ENCODE results near the gene PRPF40B.

The PRPF40B gene

DNA sequence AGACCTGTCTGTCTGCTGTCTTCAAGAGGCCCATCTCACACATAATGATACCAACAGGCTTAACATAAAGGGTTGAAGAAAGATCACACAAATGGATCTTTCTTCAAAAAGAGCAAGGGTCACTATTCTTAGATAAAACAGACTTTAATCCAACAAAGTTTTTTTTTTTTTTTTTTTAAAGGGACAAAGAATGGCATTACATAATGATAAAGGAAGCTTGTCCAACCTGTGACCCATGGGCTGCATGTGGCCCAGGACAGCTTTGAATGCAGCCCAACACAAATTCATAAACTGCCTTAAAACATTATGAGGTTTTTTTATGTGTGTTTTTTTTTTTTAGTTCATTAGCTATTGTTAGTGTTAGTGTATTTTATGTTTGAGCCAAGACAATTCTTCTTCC lies 11.2 kb upstream of the PRPF40B start:
- H3K36me3 ChIP-seq (ENCODE audit: control insufficient read depth, insufficient read depth, low read length) = no peaks in the 10 kb centered on the region
- H3K9ac ChIP-seq (ENCODE audit: low read length) = no peak overlapping the region
- no peaks in the 10 kb centered on the region for H3K27me3 ChIP-seq (ENCODE audit: control insufficient read depth, insufficient read depth, low read length)
- no peak overlapping the region for H3K4me3 ChIP-seq (ENCODE audit: low read depth, low read length)
- H3K9me3 ChIP-seq (ENCODE audit: control insufficient read depth, insufficient read depth, low read depth, low read length) = no peaks in the 10 kb centered on the region
- peaks cover 4% of the 10 kb centered on the region for H3K4me1 ChIP-seq (ENCODE audit: control insufficient read depth, insufficient read depth, low read length)
- H3K27ac ChIP-seq (ENCODE audit: low read depth, low read length) = no peak overlapping the region

DNA sequence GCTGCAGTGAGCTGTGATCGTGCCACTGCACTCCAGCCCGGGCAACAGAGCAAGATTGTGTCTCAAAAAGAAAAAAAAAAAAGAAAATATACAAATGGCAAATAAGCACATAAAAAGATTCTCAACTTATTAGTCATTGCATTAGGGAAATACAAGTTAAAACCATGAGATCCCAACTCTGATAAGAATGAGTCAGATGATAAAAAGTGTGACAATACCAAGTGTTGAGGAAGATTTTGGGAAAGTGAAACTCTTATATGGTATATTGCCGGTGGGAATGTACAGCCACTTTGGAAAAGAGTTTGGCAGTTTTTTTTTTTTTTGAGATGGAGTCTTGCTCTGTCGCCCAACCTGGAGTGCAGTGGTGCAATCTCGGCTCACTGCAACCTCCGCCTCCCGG lies 7.6 kb upstream of the PRPF40B start:
- no peak overlapping the region for H3K4me3 ChIP-seq (ENCODE audit: low read depth, low read length)
- no peak overlapping the region for H3K27ac ChIP-seq (ENCODE audit: low read depth, low read length)
- no peak overlapping the region for H3K9ac ChIP-seq (ENCODE audit: low read length)
- peaks cover 11% of the 10 kb centered on the region for H3K4me1 ChIP-seq (ENCODE audit: control insufficient read depth, insufficient read depth, low read length)
- H3K36me3 ChIP-seq (ENCODE audit: control insufficient read depth, insufficient read depth, low read length) = no peaks in the 10 kb centered on the region
- H3K9me3 ChIP-seq (ENCODE audit: control insufficient read depth, insufficient read depth, low read depth, low read length) = no peaks in the 10 kb centered on the region
- H3K27me3 ChIP-seq (ENCODE audit: control insufficient read depth, insufficient read depth, low read length) = no peaks in the 10 kb centered on the region

DNA sequence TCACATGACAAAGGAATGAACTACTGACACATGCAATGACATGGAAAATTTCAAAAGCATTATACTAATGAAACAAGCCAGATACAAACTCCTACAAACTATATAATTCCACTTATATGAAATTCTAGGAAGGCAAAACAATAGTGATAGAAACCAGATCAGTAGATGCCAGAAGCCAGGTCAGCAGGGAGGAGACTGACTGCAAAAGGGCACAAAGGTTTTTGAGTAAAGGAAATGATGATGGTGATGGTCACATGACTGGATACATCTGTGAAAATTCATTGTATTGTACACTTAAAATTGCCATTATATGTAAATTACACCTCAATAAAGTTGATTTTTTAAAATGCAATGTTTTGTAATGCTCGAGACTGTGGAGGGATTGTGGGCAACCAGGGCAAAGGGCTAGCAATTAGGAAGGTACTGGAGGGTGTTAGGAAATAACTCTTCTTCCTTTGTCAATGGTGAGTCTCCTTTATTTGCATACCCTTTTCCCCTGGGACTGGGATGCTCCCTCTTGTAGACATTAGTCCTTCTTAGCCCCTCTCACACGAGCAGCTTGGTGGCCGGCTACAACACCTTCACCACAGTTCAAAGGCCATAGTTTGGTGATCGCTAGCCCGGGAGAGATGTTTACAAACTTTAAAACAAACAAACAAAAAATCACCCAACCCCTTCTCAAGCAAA lies 6.7 kb upstream of the PRPF40B start:
- no peaks in the 10 kb centered on the region for H3K9me3 ChIP-seq (ENCODE audit: control insufficient read depth, insufficient read depth, low read depth, low read length)
- no peaks in the 10 kb centered on the region for H3K36me3 ChIP-seq (ENCODE audit: control insufficient read depth, insufficient read depth, low read length)
- peaks cover 14% of the 10 kb centered on the region for H3K4me1 ChIP-seq (ENCODE audit: control insufficient read depth, insufficient read depth, low read length)
- H3K27ac ChIP-seq (ENCODE audit: low read depth, low read length) = no peak overlapping the region
- H3K9ac ChIP-seq (ENCODE audit: low read length) = no peak overlapping the region
- H3K27me3 ChIP-seq (ENCODE audit: control insufficient read depth, insufficient read depth, low read length) = no peaks in the 10 kb centered on the region
- H3K4me3 ChIP-seq (ENCODE audit: low read depth, low read length) = no peak overlapping the region

DNA sequence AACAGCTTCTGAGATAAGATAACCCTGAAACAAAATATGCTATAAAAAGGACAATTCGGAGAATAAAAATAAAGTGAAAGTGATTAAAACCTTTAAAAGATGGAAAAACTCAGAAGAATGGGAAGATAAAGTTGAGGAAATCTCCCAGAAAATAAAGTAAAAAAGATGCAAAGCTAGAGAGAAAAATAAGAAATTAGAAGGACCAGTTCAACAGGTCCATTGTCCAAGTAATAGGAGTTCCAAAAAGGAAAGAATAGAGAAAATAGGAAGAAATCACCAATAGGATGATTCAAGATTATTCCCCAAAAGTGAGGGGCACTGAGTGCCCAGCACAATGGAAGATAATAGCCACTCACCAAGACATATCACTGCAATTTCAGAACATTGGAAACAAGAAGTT lies 4.8 kb upstream of the PRPF40B start:
- no peak overlapping the region for H3K4me3 ChIP-seq (ENCODE audit: low read depth, low read length)
- H3K9ac ChIP-seq (ENCODE audit: low read length) = no peak overlapping the region
- H3K27ac ChIP-seq (ENCODE audit: low read depth, low read length) = no peak overlapping the region

DNA sequence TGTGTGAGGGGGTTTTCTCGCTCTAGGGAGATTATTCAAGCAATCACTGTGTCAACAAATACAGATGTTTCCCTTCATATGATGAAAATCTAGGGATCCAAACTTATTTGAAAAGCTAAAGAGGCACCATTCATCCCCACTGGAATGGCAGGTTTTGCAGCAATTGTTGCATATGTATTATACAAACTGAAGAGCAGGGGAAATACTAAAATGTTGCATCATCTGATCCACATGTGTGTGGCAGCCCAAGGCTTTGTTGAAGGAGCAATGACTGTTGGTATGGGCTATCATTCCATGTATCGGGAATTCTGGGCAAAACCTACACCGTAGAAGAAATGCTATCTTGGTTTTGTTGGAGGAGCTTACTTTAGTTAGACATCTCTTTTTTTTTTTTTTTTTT lies 4.1 kb upstream of the PRPF40B start:
- no peak overlapping the region for H3K4me3 ChIP-seq (ENCODE audit: low read depth, low read length)
- H3K9ac ChIP-seq (ENCODE audit: low read length) = no peak overlapping the region
- H3K27me3 ChIP-seq (ENCODE audit: control insufficient read depth, insufficient read depth, low read length) = no peaks in the 10 kb centered on the region
- H3K9me3 ChIP-seq (ENCODE audit: control insufficient read depth, insufficient read depth, low read depth, low read length) = no peaks in the 10 kb centered on the region
- no peaks in the 10 kb centered on the region for H3K36me3 ChIP-seq (ENCODE audit: control insufficient read depth, insufficient read depth, low read length)
- H3K4me1 ChIP-seq (ENCODE audit: control insufficient read depth, insufficient read depth, low read length) = peaks cover 16% of the 10 kb centered on the region
- no peak overlapping the region for H3K27ac ChIP-seq (ENCODE audit: low read depth, low read length)

More for the DNA sequence above, 4.8 kb upstream of the PRPF40B start:
- Histone ChIP-seq H3K9me3 (ENCODE audit: control insufficient read depth, insufficient read depth, low read depth, low read length) (no peaks in the 10 kb centered on the region), H3K27me3 (ENCODE audit: control insufficient read depth, insufficient read depth, low read length) (no peaks in the 10 kb centered on the region), H3K36me3 (ENCODE audit: control insufficient read depth, insufficient read depth, low read length) (no peaks in the 10 kb centered on the region), H3K4me1 (ENCODE audit: control insufficient read depth, insufficient read depth, low read length) (peaks cover 16% of the 10 kb centered on the region)

DNA sequence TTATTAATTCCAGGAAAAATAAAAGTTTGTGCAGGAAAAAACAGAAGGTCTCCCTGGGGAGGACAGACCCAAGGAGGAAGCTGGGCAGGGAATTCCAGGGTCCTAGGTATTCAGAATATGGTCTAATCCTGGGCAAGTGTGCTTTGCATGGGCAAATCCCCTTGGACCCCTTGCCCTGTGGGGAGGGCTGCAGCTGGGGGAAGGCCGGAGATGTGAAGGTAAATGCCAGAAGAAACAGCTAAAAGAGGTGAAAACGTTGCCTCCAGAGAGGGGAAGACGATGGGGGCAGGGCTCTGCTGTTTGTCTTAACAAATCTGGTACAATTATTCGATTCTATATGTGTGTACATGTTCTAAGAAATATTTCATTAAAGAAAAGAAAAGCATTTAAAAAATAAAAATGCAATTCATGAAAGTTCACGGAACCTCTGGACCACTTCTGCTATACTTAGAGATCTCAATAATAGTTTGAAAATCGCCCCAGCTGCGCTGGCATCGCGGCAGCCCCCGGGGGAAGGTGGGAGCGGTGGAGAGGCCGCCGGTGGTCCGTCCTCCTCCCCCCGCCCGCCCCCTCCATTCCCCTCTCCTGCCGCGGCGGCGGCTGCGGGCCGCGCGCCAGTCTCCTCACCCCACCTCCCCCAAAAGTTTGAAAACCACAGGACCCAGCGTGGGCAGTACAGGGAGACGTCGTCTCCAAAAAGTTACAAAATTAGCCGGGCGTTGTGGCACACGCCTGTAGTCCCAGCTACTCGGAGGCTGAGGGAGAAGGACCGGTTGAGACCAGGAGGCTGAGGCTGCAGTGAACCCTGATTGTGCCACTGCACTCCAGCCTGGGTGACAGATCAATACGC lies 1.5 kb upstream of the PRPF40B start:
- Histone ChIP-seq H3K9ac (ENCODE audit: low read length) (no peak overlapping the region), H3K4me1 (ENCODE audit: control insufficient read depth, insufficient read depth, low read length) (peaks cover 15% of the 10 kb centered on the region), H3K36me3 (ENCODE audit: control insufficient read depth, insufficient read depth, low read length) (no peaks in the 10 kb centered on the region), H3K27me3 (ENCODE audit: control insufficient read depth, insufficient read depth, low read length) (no peaks in the 10 kb centered on the region), H3K4me3 (ENCODE audit: low read depth, low read length) (peak overlapping the region; percentile 94), H3K9me3 (ENCODE audit: control insufficient read depth, insufficient read depth, low read depth, low read length) (no peaks in the 10 kb centered on the region), H3K27ac (ENCODE audit: low read depth, low read length) (no peak overlapping the region)

DNA sequence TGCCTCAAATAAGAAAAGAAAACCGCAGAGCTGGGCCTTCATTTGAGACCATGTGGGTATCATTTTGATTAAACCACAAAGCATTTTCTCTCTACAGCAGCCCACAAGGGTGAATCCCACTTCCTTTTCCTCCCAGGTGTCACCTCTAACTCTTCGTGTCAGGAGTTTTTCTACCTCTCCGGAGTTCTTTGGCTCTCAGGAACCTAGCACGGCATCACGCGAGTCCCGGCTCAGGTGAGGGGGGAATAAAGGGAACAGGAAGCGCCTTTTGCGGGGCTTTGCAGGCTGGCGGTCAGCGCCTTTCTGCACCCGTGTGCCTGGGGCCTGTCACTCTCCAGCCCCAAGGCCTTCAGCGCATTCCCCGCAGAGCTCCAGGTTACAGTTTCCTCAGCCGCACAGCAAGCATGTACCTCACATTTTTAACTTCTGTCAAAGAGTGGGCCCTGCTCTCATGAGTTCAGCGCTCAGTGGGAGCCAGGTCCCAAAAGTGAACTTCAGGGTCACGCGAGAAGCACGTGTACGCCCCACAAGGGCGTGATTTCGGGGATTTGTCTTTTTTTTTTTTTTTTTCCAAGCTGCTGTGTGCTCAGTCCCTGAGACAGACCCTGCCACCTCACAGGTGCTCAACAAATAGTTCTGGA lies 740 bp upstream of the PRPF40B start:
- peak overlapping the region; percentile 94 for H3K4me3 ChIP-seq (ENCODE audit: low read depth, low read length)
- H3K4me1 ChIP-seq (ENCODE audit: control insufficient read depth, insufficient read depth, low read length) = peaks cover 12% of the 10 kb centered on the region; the same call in 1 of the 2 replicates
- H3K9me3 ChIP-seq (ENCODE audit: control insufficient read depth, insufficient read depth, low read depth, low read length) = no peaks in the 10 kb centered on the region
- H3K27ac ChIP-seq (ENCODE audit: low read depth, low read length) = peak overlapping the region; percentile 77; the same call in 1 of the 2 replicates
- H3K36me3 ChIP-seq (ENCODE audit: control insufficient read depth, insufficient read depth, low read length) = no peaks in the 10 kb centered on the region
- peak overlapping the region; percentile 74 for H3K9ac ChIP-seq (ENCODE audit: low read length)
- no peaks in the 10 kb centered on the region for H3K27me3 ChIP-seq (ENCODE audit: control insufficient read depth, insufficient read depth, low read length)

DNA sequence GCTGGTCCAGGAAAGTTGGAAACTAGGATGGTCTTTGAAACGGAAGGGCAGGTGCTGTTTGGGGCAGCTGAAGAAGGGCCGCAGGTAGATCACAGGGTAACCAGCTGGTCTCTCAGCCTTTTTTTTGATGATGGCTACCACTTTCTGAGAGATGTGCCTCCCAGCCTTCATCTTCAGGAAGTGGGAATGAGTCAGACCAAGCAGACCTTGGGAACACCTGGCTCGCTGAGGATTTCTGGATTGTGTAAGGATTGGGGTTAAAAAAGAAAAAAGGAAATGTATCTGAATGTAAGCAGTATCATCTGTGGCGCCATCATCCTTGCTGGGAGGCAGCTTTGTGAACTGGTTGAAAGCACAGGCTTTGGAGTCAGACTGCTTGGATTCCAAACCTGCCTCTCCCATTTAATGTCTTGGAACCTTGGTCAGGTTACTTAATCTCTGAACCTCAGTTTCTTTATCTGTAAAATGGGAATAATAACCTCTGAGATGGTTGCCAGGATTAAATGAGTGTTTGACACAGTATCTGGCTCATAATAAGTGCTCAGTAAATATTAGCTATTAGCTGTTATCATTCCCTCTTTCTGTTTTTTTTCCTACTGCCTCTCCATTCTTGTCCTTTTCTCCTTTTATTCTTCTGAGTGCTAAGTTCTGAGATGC lies 1.7 kb downstream of the PRPF40B start:
- Histone ChIP-seq H3K36me3 (ENCODE audit: control insufficient read depth, insufficient read depth, low read length) (no peaks in the 10 kb centered on the region), H3K9me3 (ENCODE audit: control insufficient read depth, insufficient read depth, low read depth, low read length) (no peaks in the 10 kb centered on the region), H3K9ac (ENCODE audit: low read length) (no peak overlapping the region), H3K4me3 (ENCODE audit: low read depth, low read length) (no peak overlapping the region), H3K27ac (ENCODE audit: low read depth, low read length) (no peak overlapping the region), H3K4me1 (ENCODE audit: control insufficient read depth, insufficient read depth, low read length) (peaks cover 5% of the 10 kb centered on the region; the same call in 1 of the 2 replicates), H3K27me3 (ENCODE audit: control insufficient read depth, insufficient read depth, low read length) (no peaks in the 10 kb centered on the region)

DNA sequence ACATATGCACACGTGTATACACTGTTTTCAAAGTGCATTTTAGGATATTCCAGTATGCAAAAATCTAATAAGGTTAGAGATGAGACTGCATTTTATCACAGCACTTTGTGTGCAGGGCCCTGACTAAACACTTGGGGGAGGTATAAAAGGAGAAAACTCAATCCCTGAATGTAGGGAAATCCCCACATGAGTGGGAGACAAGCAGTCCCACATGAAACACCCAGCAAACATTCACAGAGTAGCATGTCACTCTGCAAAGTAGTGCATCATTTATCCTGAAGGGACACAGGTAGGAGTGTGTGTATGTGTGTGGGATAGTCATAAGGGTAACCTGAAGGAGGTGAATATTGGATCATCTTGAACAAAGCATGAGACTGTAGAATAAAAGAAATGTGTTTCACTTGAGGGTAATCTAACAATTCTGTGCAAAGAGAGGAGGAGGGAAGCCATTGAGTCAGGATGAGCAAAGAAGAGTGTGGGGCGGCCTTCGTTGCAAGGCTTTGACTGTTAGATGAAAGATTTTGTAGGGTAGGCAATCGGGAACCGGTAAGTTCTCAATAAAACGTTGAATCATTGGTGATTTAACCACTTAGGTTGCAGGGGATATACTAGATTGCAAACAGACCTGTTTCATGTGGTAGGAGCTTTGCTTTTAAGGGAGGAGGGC lies 2.9 kb downstream of the PRPF40B start:
- no peaks in the 10 kb centered on the region for H3K27me3 ChIP-seq (ENCODE audit: control insufficient read depth, insufficient read depth, low read length)
- H3K4me1 ChIP-seq (ENCODE audit: control insufficient read depth, insufficient read depth, low read length) = peaks cover 5% of the 10 kb centered on the region; the same call in 1 of the 2 replicates
- H3K9me3 ChIP-seq (ENCODE audit: control insufficient read depth, insufficient read depth, low read depth, low read length) = no peaks in the 10 kb centered on the region
- no peaks in the 10 kb centered on the region for H3K36me3 ChIP-seq (ENCODE audit: control insufficient read depth, insufficient read depth, low read length)
- no peak overlapping the region for H3K9ac ChIP-seq (ENCODE audit: low read length)
- H3K4me3 ChIP-seq (ENCODE audit: low read depth, low read length) = no peak overlapping the region
- no peak overlapping the region for H3K27ac ChIP-seq (ENCODE audit: low read depth, low read length)

DNA sequence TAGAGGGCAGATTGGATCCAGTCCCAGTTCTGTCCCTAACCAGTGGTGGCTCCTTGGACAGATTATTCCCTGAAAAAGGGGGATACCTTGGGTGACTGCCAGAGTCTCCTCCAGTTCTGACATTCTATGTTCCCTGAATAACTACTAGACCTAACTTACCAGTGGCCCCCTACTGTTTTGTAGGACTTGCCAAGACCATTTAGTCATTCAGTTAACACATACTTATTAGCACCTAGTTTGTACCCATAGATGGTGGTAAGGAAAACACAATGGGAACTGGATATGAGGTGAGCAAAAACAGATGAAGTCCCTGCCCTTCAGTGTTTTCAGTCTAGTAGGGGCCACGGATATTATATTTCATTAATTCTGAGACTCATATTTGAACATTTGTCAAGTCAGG lies 3.5 kb downstream of the PRPF40B start:
- Histone ChIP-seq H3K27ac (ENCODE audit: low read depth, low read length) (no peak overlapping the region), H3K9me3 (ENCODE audit: control insufficient read depth, insufficient read depth, low read depth, low read length) (no peaks in the 10 kb centered on the region), H3K36me3 (ENCODE audit: control insufficient read depth, insufficient read depth, low read length) (peaks cover under 1% of the 10 kb centered on the region), H3K9ac (ENCODE audit: low read length) (no peak overlapping the region), H3K27me3 (ENCODE audit: control insufficient read depth, insufficient read depth, low read length) (no peaks in the 10 kb centered on the region), H3K4me1 (ENCODE audit: control insufficient read depth, insufficient read depth, low read length) (peaks cover under 1% of the 10 kb centered on the region; the same call in 1 of the 2 replicates), H3K4me3 (ENCODE audit: low read depth, low read length) (no peak overlapping the region)

Data from HUES6 (cell line).